PC-9 (cell line): ENCODE results near the gene FCHSD1.

Source experiments
- CTCF ChIP-seq: fragments of 200-600 bp; sonication (generic); conservative IDR thresholded peaks from 2 replicates; pipeline ENCODE4 v1.6.1; 2017; ENCODE audit warnings: mixed run types, antibody characterized with exemption, mild to moderate bottlenecking, moderate library complexity
- EZH2 ChIP-seq: fragments of 200-600 bp; sonication (generic); IDR thresholded peaks from 2 replicates; pipeline ENCODE4 v1.8.0; 2017; ENCODE audit warnings: antibody characterized with exemption, low read depth

- TF ChIP-seq CTCF = no peak
- TF ChIP-seq EZH2 = no peak
These were observed 41.9 kb upstream of the FCHSD1 start for GRCh38 chr5:141692919-141693725.
